Loucy (cell line): ENCODE data around the gene AGBL1.

Experiments used
- H2AFZ ChIP-seq: fragments of 200-600 bp; sonication (generic); 2 replicates; pipeline ENCODE4 v1.6.0; 2016; ENCODE audit warnings: antibody characterized with exemption, mild to moderate bottlenecking, low read length, moderate library complexity
- H3F3A ChIP-seq: fragments of 200-600 bp; 2 replicates; pipeline ENCODE4 v1.6.0; 2016; ENCODE audit warnings: antibody characterized with exemption, low read depth, mild to moderate bottlenecking
- H3K27me3 ChIP-seq: fragments of 200-600 bp; sonication (generic); 2 replicates; pipeline ENCODE4 v1.6.1; 2014; ENCODE audit warnings: low read length, mild to moderate bottlenecking; ENCODE audit not compliant: insufficient read depth, poor library complexity, severe bottlenecking
- H3K36me3 ChIP-seq: fragments of 200-600 bp; sonication (generic); 2 replicates; pipeline ENCODE4 v1.6.1; 2016; ENCODE audit warnings: low read length; ENCODE audit not compliant: insufficient read depth
- H3K4me1 ChIP-seq: fragments of 200-600 bp; sonication (generic); 2 replicates; pipeline ENCODE4 v1.5.1; 2014; ENCODE audit warnings: low read length, mild to moderate bottlenecking; ENCODE audit not compliant: insufficient read depth, poor library complexity, severe bottlenecking
- H3K4me2 ChIP-seq: fragments of 200-600 bp; sonication (generic); 2 replicates; pipeline ENCODE4 v1.6.0; 2014; ENCODE audit warnings: antibody characterized with exemption, low read length, low read depth, mild to moderate bottlenecking; ENCODE audit not compliant: poor library complexity, severe bottlenecking
- H3K4me3 ChIP-seq: fragments of 200-600 bp; sonication (generic); 2 replicates; pipeline ENCODE4 v1.5.1; 2014; ENCODE audit warnings: low read length, mild to moderate bottlenecking, mixed read lengths; ENCODE audit not compliant: poor library complexity, severe bottlenecking
- H3K79me2 ChIP-seq: fragments of 200-600 bp; sonication (generic); 2 replicates; pipeline ENCODE4 v1.6.1; 2014; ENCODE audit warnings: low read length; ENCODE audit not compliant: insufficient read depth
- H3K9ac ChIP-seq: fragments of 200-600 bp; sonication (generic); 2 replicates; pipeline ENCODE4 v1.6.0; 2014; ENCODE audit warnings: mild to moderate bottlenecking, low read depth, low read length, moderate library complexity; ENCODE audit not compliant: poor library complexity, severe bottlenecking
- H3K9me2 ChIP-seq: fragments of 200-600 bp; sonication (generic); replicated peaks from 2 replicates; pipeline ENCODE4 v1.6.1; 2016; ENCODE audit warnings: low read depth, low read length, mixed read lengths
- H3K9me3 ChIP-seq: fragments of 200-600 bp; sonication (generic); 2 replicates; pipeline ENCODE4 v1.6.1; 2014; ENCODE audit warnings: mild to moderate bottlenecking, antibody characterized with exemption, low read length, low read depth; ENCODE audit not compliant: insufficient read depth
- H4K20me1 ChIP-seq: fragments of 200-600 bp; sonication (generic); 2 replicates; pipeline ENCODE4 v1.6.0; 2014; ENCODE audit warnings: antibody characterized with exemption, low read length, mild to moderate bottlenecking; ENCODE audit not compliant: insufficient read depth, poor library complexity, severe bottlenecking
- CTCF ChIP-seq: fragments of 200-600 bp; sonication (generic); conservative IDR thresholded peaks from 2 replicates; pipeline ENCODE4 v1.5.1; 2014; ENCODE audit warnings: mild to moderate bottlenecking, antibody characterized with exemption, low read length
- EZH2phosphoT487 ChIP-seq: fragments of 200-600 bp; IDR thresholded peaks from 2 replicates; pipeline ENCODE4 v1.6.1; 2018; ENCODE audit warnings: antibody characterized with exemption, mild to moderate bottlenecking, moderate library complexity, borderline replicate concordance

AGBL1 gene

GRCh38 chr15:86383611-86384010 is 303.9 kb downstream of the AGBL1 start:
- no peak overlapping the region for H2AFZ ChIP-seq
- H3K4me1 ChIP-seq, result no peaks in the 10 kb centered on the region
- no peaks in the 10 kb centered on the region for H3K9me3 ChIP-seq
- no peaks in the 10 kb centered on the region for H3K79me2 ChIP-seq
- H3F3A ChIP-seq, result no peaks in the 10 kb centered on the region
- H3K36me3 ChIP-seq, result no peaks in the 10 kb centered on the region
- no peaks in the 10 kb centered on the region for H3K27me3 ChIP-seq
- no peak for TF ChIP-seq CTCF
- TF ChIP-seq EZH2phosphoT487, result no peak
- H3K4me2 ChIP-seq, result no peak overlapping the region
- no peak overlapping the region for H3K9ac ChIP-seq
- H3K4me3 ChIP-seq, result no peak overlapping the region
- no peaks in the 10 kb centered on the region for H3K9me2 ChIP-seq
- no peaks in the 10 kb centered on the region for H4K20me1 ChIP-seq

- Histone ChIP-seq H3K79me2 (no peaks in the 10 kb centered on the region), H3K4me1 (no peaks in the 10 kb centered on the region), H3K36me3 (no peaks in the 10 kb centered on the region), H3K4me2 (no peak overlapping the region), H2AFZ (no peak overlapping the region), H4K20me1 (no peaks in the 10 kb centered on the region), H3K9me3 (no peaks in the 10 kb centered on the region), H3K9me2 (no peaks in the 10 kb centered on the region), H3F3A (no peaks in the 10 kb centered on the region), H3K4me3 (no peak overlapping the region), H3K9ac (no peak overlapping the region), H3K27me3 (no peaks in the 10 kb centered on the region)
- TF ChIP-seq CTCF (no peak), EZH2phosphoT487 (no peak)
Measured at GRCh38 chr15:86384186-86384585, 304.5 kb downstream of the AGBL1 start.

- Histone ChIP-seq H3K36me3 (no peaks in the 10 kb centered on the region), H3K27me3 (no peaks in the 10 kb centered on the region), H3F3A (no peaks in the 10 kb centered on the region), H4K20me1 (no peaks in the 10 kb centered on the region), H2AFZ (no peak overlapping the region), H3K9me2 (no peaks in the 10 kb centered on the region), H3K9me3 (no peaks in the 10 kb centered on the region), H3K4me2 (no peak overlapping the region), H3K9ac (no peak overlapping the region), H3K79me2 (no peaks in the 10 kb centered on the region), H3K4me3 (no peak overlapping the region), H3K4me1 (no peaks in the 10 kb centered on the region)
- no peak for TF ChIP-seq CTCF
- TF ChIP-seq EZH2phosphoT487, result no peak
Measured at GRCh38 chr15:86392296-86392695, 312.6 kb downstream of the AGBL1 start.
